ENCODE results near the gene SLC35B1.

DNA sequence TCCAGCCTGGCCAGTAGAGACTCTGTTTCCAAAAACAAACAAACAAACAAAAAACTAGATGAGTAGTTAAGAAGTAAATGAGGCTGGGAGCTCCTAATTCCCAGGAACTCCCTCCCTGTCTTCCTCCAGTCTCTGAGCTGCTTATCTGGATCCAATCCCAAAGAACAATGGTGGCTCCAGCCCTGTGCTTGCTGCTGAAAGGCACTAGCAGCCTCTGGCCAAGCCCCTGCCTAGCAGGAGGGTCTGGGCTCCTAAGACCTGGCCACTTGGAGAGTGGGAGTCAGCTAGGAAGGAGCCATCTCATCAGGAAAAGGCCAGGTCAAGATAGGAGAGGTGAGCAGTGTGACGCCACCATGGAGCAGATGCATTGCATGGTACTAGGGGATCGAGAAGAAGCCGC is 14.3 kb upstream of the SLC35B1 start:
- TF ChIP-seq, protein P1, sequence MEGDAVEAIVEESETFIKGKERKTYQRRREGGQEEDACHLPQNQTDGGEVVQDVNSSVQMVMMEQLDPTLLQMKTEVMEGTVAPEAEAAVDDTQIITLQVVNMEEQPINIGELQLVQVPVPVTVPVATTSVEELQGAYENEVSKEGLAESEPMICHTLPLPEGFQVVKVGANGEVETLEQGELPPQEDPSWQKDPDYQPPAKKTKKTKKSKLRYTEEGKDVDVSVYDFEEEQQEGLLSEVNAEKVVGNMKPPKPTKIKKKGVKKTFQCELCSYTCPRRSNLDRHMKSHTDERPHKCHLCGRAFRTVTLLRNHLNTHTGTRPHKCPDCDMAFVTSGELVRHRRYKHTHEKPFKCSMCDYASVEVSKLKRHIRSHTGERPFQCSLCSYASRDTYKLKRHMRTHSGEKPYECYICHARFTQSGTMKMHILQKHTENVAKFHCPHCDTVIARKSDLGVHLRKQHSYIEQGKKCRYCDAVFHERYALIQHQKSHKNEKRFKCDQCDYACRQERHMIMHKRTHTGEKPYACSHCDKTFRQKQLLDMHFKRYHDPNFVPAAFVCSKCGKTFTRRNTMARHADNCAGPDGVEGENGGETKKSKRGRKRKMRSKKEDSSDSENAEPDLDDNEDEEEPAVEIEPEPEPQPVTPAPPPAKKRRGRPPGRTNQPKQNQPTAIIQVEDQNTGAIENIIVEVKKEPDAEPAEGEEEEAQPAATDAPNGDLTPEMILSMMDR (IDR thresholded peaks at IDR 0.05) = no peak
- TF ChIP-seq POLR2A (IDR thresholded peaks at IDR 0.05) = no peak
